Pancreas (tissue), 10 donors: Measurements from ENCODE around the gene PATZ1. TPM values are rescaled to one million over a fixed set of nuclear protein-coding genes. Genes with fewer than 3 reads are reported as not detected.

ENCODE experiments used
- ATAC-seq, 4 donors: fragments of 200-7000 bp; cut with Tn5 transposase; one replicate each; pipeline versions ENCODE4 v1.8.0 to v1.9.1; 2020; ENCODE audit warnings: mild to moderate bottlenecking in 4 of 4, moderate library complexity in 4 of 4
- DNase-seq, 6 donors: peaks; one replicate each; pipeline ENCODE4 v3.0.0-alpha.2; 2020
- FAIRE-seq: peaks from 2 replicates; lab custom pipeline; 2012; peaks lifted over from hg19 to GRCh38; lab: Jason Lieb, UNC
- H3K27ac ChIP-seq, 4 donors: fragments of 200-600 bp; sonication (generic); 1 replicate in 3 of 4; 2 replicates in 1 of 4; pipeline versions ENCODE4 v1.5.0 to v1.8.0; 2020
- H3K27me3 ChIP-seq, 4 donors: fragments of 200-600 bp; one replicate each; pipeline ENCODE4 v1.8.0; 2021
- H3K36me3 ChIP-seq, 3 donors: fragments of 200-600 bp; sonication (generic) in 1 of 3; one replicate each; pipeline versions ENCODE4 v1.5.0 to v1.8.0; 2020 to 2021
- H3K4me1 ChIP-seq, 3 donors: fragments of 200-600 bp; one replicate each; pipeline ENCODE4 v1.8.0; 2021
- H3K4me3 ChIP-seq, 4 donors: fragments of 200-600 bp; sonication (generic) in 2 of 4; one replicate each; pipeline versions ENCODE4 v1.5.0 to v1.8.0; 2020 to 2021
- H3K9me3 ChIP-seq, 4 donors: fragments of 200-600 bp; one replicate each; pipeline ENCODE4 v1.8.0; 2021
- CTCF ChIP-seq, 4 donors: fragments of 200-600 bp; sonication (generic) in 3 of 4; IDR thresholded peaks; one replicate each; pipeline versions ENCODE4 v1.5.0 to v1.8.0; 2021; ENCODE audit warnings: antibody characterized with exemption in 4 of 4
- WGBS, 2 donors: extraction: QIAGEN DNeasy Blood & Tissue Kit; methylation state at CpG; one replicate each; pipeline ENCODE4 v1.1.7; 2013; 5-methylcytosine and 5-hydroxymethylcytosine counted together
- intact Hi-C, 3 donors: fragments of 100-400 bp; cut with DNase I; formaldehyde crosslinking; loops; one replicate each; pipeline versions ENCODE4 v1.11.1 to v1.14.2; 2022
- polyA plus RNA-seq, 2 donors: library from polyadenylated mRNA; stranded (reverse); fragments of 200-250 nt; gene quantifications; one replicate each; pipeline ENCODE4 v1.2.3, GENCODE V29; 2013
- total RNA-seq, 6 donors: library from RNA; stranded (reverse); fragmentation: NEBNext Ultra II Directional in 4 of 6; extraction: Animal tissue kit (Norgen Biotek cat#: 25700) in 4 of 6; gene quantifications; one replicate each; pipeline versions ENCODE4 v1.2.1 to v1.2.4, GENCODE V29; 2021 to 2023
- donor health status: healthy with polysubstance abuse.
- donor health status: DM: no; HTN: no; CAD: no; lungs with moderate emphysema.
- donor health status: DM: no; HTN: no; CAD: no.
- donor health status: control.
- donor health status: control.
- donor health status: Bipolar disorder and iron deficiency.
- donor health status: DM: yes; HTN: yes; CAD: no.
- donor health status: DM: no; HTN: no; CAD: no.
- donor health status: DM: no; HTN: no; CAD: no.
- donor health status: DM: yes; HTN: yes; CAD: no.

The PATZ1 gene
- total and polyA plus RNA-seq, 8 donors = 12.0 to 30.2 (median 17.6) TPM

- ATAC-seq (no peak), FAIRE-seq (no peak), DNase-seq (no peak)
- no peaks in the 10 kb centered on the region for H3K9me3 ChIP-seq
- TF ChIP-seq CTCF (IDR thresholded peaks at IDR 0.05) = no peak
- H3K36me3 ChIP-seq = peaks cover 0 to 5% (median 0%) of the 10 kb centered on the region in 3 donors
- 6% methylated on average over 2 of the region's 2 CpGs for WGBS, 2 donors
- intact Hi-C loops = no loop called here
- no peaks in the 10 kb centered on the region for H3K27me3 ChIP-seq
- H3K4me1 ChIP-seq = peaks cover 35 to 44% (median 41%) of the 10 kb centered on the region in 3 donors
- no peak overlapping the region for H3K4me3 ChIP-seq
- H3K27ac ChIP-seq = peak overlapping the region in 2 of 4 donors; percentile 51 to 91
Measured at GRCh38 chr22:31340765-31341247, 5.3 kb downstream of the PATZ1 start.

DNA sequence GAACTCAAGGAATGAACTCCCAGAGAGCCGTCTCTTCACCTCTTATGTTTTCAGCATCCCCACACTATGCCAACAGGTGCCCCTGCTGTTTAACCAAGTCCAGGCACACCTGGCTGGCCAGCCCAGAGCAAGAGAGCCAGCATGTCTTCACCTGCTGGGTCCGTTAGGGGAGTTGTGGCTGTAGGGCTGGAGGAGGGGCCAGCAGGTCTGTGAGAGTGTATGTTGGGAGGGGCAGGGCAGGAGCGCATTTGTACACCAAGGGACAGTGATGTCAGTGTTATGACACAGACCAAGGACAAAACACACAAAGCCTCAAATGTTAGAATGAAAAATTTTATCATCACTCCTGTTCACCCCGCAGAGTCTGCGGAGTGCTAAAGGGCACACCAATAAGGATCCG is 5.8 kb downstream of the PATZ1 start:
- DNase-seq = peak in 1 of 6 donors; percentile 64
- WGBS, 2 donors = 75 to 82% methylated on average over 6 of the region's 6 CpGs
- peaks cover 35 to 44% (median 41%) of the 10 kb centered on the region in 3 donors for H3K4me1 ChIP-seq

GRCh38 chr22:31339148-31339832 is 6.9 kb downstream of the PATZ1 start:
- Histone ChIP-seq H3K36me3 (peaks cover 0 to 8% (median 2%) of the 10 kb centered on the region in 3 donors), H3K27ac (peak overlapping the region; percentile 33 to 68 (median 54)), H3K4me3 (no peak overlapping the region), H3K27me3 (no peaks in the 10 kb centered on the region), H3K9me3 (no peaks in the 10 kb centered on the region), H3K4me1 (peaks cover 29 to 39% (median 37%) of the 10 kb centered on the region in 3 donors)
- TF ChIP-seq CTCF (IDR thresholded peaks at IDR 0.05) = no peak
- 14 to 29% methylated on average over 6 of the region's 6 CpGs for whole genome bisulfite sequencing, 2 donors
- FAIRE-seq = no peak
- no peak for DNase-seq
- peak in 1 of 4 donors; percentile 1 for ATAC-seq
- intact Hi-C loops = no loop called here

More for the DNA sequence above, 5.8 kb downstream of the PATZ1 start:
- Histone ChIP-seq H3K36me3 (peaks cover 0 to 5% (median 0%) of the 10 kb centered on the region in 3 donors), H3K27me3 (no peaks in the 10 kb centered on the region), H3K9me3 (no peaks in the 10 kb centered on the region), H3K4me3 (no peak overlapping the region), H3K27ac (peak overlapping the region in 3 of 4 donors; percentile 7 to 68 (median 51))
- no peak for ATAC-seq
- TF ChIP-seq CTCF (IDR thresholded peaks at IDR 0.05) = no peak
- FAIRE-seq = no peak
- intact Hi-C loops = no loop called here

DNA sequence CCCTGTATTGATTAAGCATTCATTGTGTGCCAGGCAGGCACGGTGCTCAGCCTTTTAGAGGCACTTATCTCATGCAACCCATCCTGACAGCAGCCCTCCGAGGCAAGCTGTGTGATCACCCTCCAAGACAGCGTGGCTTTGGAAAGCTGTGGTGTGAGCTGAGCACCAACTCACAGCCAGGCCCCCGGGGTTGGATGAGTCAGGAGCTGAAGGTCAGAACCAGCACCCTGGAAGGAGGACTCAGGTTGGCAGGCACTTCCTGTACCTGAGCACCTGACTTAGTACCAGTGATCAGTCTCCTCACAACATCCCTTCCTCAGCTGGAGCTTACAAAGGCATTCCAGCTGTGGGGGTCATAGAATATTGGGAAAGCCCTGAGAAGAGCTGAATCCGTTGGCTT is 9.0 kb downstream of the PATZ1 start:
- no peaks in the 10 kb centered on the region for H3K27me3 ChIP-seq
- H3K36me3 ChIP-seq = peaks cover 2 to 16% (median 7%) of the 10 kb centered on the region in 3 donors
- ATAC-seq (peak in 2 of 4 donors; percentile 35 to 48), DNase-seq (no peak), FAIRE-seq (no peak)
- no peak for TF ChIP-seq CTCF (IDR thresholded peaks at IDR 0.05)
- no peaks in the 10 kb centered on the region for H3K9me3 ChIP-seq
- H3K4me3 ChIP-seq = no peak overlapping the region
- H3K4me1 ChIP-seq = peaks cover 27 to 36% (median 32%) of the 10 kb centered on the region in 3 donors
- WGBS, 2 donors = 81 to 84% methylated on average over 5 of the region's 5 CpGs
- H3K27ac ChIP-seq = no peak overlapping the region
- intact Hi-C loops = no loop called here

DNA sequence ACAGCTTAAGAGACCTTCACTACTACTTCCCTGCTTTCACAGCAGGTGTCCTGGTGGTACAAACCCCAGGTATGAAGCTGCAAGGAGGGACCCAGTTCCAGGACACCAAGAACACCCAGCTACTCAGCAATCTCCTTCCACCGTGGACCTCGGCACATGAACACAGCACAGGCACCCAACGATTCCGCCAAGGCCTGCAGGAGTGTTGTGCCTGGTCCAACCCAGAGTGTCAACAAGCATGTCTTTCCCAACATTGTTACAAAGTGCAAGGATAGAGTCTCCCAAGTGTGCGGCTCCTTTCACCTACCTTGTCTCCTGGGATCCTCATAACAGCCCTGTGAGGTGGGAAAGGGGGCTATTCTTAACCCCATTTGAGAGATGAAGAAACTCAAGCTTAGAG is 11.8 kb downstream of the PATZ1 start:
- no peak for TF ChIP-seq CTCF (IDR thresholded peaks at IDR 0.05)
- H3K36me3 ChIP-seq = peaks cover 2 to 18% (median 8%) of the 10 kb centered on the region in 3 donors
- 83 to 87% methylated on average over 5 of the region's 5 CpGs for WGBS, 2 donors
- FAIRE-seq = no peak
- no peaks in the 10 kb centered on the region for H3K27me3 ChIP-seq
- ATAC-seq = no peak
- intact Hi-C loops = no loop called here
- H3K27ac ChIP-seq = no peak overlapping the region
- no peak for DNase-seq
- no peak overlapping the region for H3K4me3 ChIP-seq
- no peaks in the 10 kb centered on the region for H3K9me3 ChIP-seq
- H3K4me1 ChIP-seq = peaks cover 4 to 8% (median 5%) of the 10 kb centered on the region in 3 donors
